ENCODE measurements around the gene DARS1. TPM values are rescaled to one million over a fixed set of nuclear protein-coding genes. Genes with fewer than 3 reads are reported as not detected.

Gene DARS1
- total RNA-seq, 1 experiment from 2014 or later, result 85.3 TPM

GRCh38 chr2:136021976-136022375 lies 36.5 kb upstream of the DARS1 start:
- CTCF ChIA-PET, result no interaction called here

DNA sequence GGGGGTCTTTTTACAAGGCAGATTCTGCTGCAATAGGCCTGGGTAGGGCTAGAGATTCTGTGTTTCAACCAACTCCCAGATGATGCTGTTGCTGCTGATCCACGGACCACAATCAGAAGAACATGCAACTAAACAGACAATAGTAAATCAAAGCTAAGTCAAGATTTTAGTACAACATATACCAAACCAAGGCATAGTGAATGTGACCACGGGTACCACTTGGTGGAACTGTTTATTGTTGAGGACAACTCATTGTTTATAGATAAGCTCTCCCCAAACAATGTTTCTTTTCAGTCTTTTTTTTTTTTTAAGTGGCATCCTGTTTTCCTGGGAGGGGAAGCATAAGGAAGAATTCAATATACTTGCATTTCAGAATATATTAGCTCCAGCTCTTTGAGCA lies 36.0 kb upstream of the DARS1 start:
- Histone ChIP-seq H3K4me3 (ENCODE audit: low read depth in 2 of 2, low read length in 2 of 2) (no peak overlapping the region), H3K36me3 (ENCODE audit: control insufficient read depth, insufficient read depth, low read length) (no peaks in the 10 kb centered on the region), H3K4me1 (ENCODE audit: control insufficient read depth, insufficient read depth, low read length) (no peaks in the 10 kb centered on the region), H3K9me3 (ENCODE audit: control insufficient read depth, insufficient read depth, low read depth, low read length) (no peaks in the 10 kb centered on the region), H3K27ac (ENCODE audit: low read length) (no peak overlapping the region), H3K27me3 (ENCODE audit: control insufficient read depth, insufficient read depth, low read length) (no peaks in the 10 kb centered on the region; the same call in 1 of the 2 replicates)
- no peak for DNase-seq (ENCODE audit: low read depth, low spot score)
- CTCF ChIA-PET, result no interaction called here
- TF ChIP-seq CTCF (IDR thresholded peaks at IDR 0.05), result no peak
- TF ChIP-seq POLR2AphosphoS5 (IDR thresholded peaks at IDR 0.05; ENCODE audit: low read depth, low read length), result no peak
- TF ChIP-seq TCF7L2 (IDR thresholded peaks at IDR 0.05; ENCODE audit: low read depth, low read length), result no peak
- TF ChIP-seq SIN3A (IDR thresholded peaks at IDR 0.05; ENCODE audit: borderline replicate concordance, insufficient read depth, low read depth, low read length), result no peak
- TF ChIP-seq, protein P1, sequence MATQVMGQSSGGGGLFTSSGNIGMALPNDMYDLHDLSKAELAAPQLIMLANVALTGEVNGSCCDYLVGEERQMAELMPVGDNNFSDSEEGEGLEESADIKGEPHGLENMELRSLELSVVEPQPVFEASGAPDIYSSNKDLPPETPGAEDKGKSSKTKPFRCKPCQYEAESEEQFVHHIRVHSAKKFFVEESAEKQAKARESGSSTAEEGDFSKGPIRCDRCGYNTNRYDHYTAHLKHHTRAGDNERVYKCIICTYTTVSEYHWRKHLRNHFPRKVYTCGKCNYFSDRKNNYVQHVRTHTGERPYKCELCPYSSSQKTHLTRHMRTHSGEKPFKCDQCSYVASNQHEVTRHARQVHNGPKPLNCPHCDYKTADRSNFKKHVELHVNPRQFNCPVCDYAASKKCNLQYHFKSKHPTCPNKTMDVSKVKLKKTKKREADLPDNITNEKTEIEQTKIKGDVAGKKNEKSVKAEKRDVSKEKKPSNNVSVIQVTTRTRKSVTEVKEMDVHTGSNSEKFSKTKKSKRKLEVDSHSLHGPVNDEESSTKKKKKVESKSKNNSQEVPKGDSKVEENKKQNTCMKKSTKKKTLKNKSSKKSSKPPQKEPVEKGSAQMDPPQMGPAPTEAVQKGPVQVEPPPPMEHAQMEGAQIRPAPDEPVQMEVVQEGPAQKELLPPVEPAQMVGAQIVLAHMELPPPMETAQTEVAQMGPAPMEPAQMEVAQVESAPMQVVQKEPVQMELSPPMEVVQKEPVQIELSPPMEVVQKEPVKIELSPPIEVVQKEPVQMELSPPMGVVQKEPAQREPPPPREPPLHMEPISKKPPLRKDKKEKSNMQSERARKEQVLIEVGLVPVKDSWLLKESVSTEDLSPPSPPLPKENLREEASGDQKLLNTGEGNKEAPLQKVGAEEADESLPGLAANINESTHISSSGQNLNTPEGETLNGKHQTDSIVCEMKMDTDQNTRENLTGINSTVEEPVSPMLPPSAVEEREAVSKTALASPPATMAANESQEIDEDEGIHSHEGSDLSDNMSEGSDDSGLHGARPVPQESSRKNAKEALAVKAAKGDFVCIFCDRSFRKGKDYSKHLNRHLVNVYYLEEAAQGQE (IDR thresholded peaks at IDR 0.05; ENCODE audit: insufficient read depth in 1 of 2, low read depth in 2 of 2, low read length in 1 of 2), result no peak
- no peak for ATAC-seq
- intact Hi-C loops (cut with micrococcal nuclease; ENCODE audit: unreplicated experiment) (no loop called here), in situ Hi-C loops (cut with HindIII; ENCODE audit: low pct_unique_long_range_greater_than_20kb, low sequenced_read_pairs) (no loop called here)
- no TSS peak for BruUV-seq (replicated peaks)
- POLR2A ChIA-PET, result no interaction called here

More at GRCh38 chr2:136021976-136022375, 36.5 kb upstream of the DARS1 start:
- in situ Hi-C loops (cut with HindIII; ENCODE audit: low pct_unique_long_range_greater_than_20kb, low sequenced_read_pairs) (no loop called here), intact Hi-C loops (cut with micrococcal nuclease; ENCODE audit: unreplicated experiment) (no loop called here)
- no peak for TF ChIP-seq TCF7L2 (IDR thresholded peaks at IDR 0.05; ENCODE audit: low read depth, low read length)
- TF ChIP-seq, protein P1 (IDR thresholded peaks at IDR 0.05; ENCODE audit: insufficient read depth in 1 of 2, low read depth in 2 of 2, low read length in 1 of 2), result no peak
- TF ChIP-seq POLR2AphosphoS5 (IDR thresholded peaks at IDR 0.05; ENCODE audit: low read depth, low read length), result no peak
- TF ChIP-seq SIN3A (IDR thresholded peaks at IDR 0.05; ENCODE audit: borderline replicate concordance, insufficient read depth, low read depth, low read length), result no peak
- TF ChIP-seq CTCF (IDR thresholded peaks at IDR 0.05), result no peak
- Histone ChIP-seq H3K4me3 (ENCODE audit: low read depth in 2 of 2, low read length in 2 of 2) (no peak overlapping the region), H3K27ac (ENCODE audit: low read length) (no peak overlapping the region), H3K4me1 (ENCODE audit: control insufficient read depth, insufficient read depth, low read length) (no peaks in the 10 kb centered on the region), H3K36me3 (ENCODE audit: control insufficient read depth, insufficient read depth, low read length) (no peaks in the 10 kb centered on the region), H3K27me3 (ENCODE audit: control insufficient read depth, insufficient read depth, low read length) (no peaks in the 10 kb centered on the region; the same call in 1 of the 2 replicates), H3K9me3 (ENCODE audit: control insufficient read depth, insufficient read depth, low read depth, low read length) (no peaks in the 10 kb centered on the region)
- no TSS peak for BruUV-seq (replicated peaks)
- DNase-seq (ENCODE audit: low read depth, low spot score), result no peak
- POLR2A ChIA-PET, result no interaction called here
- ATAC-seq, result no peak
